ENCODE data around the gene C3orf22.

Gene C3orf22

DNA sequence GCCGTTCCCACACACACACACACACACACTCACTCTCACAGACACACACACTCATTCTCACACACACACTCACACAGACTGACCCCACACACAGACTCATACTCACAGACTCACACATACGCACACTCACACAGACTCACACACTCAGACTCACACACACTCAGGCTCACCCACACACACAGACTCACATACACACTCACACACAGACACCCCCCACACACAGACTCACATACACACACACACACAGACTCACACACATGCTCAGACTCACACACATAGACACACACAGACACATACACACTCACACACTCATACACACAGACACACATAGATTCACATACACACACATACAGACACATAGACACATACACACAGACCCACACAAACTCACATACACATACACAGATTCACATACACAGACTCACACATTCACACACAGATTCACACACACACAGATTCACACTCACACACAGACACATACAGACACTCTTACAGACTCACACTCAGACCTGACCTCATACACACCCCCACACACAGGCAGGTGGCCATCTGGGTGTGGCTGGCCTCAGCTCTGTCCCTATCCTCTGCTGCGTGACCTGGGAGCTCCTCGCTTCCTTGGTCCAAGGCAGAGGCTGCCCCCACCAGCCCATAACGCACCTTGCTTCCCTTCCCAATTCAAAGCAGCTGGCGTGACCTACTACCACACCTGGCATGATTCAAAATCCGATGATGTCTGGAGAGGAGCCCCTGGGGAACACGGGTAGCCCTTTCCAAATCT lies 1.9 kb downstream of the C3orf22 start:
- no peak for DNase-seq

DNA sequence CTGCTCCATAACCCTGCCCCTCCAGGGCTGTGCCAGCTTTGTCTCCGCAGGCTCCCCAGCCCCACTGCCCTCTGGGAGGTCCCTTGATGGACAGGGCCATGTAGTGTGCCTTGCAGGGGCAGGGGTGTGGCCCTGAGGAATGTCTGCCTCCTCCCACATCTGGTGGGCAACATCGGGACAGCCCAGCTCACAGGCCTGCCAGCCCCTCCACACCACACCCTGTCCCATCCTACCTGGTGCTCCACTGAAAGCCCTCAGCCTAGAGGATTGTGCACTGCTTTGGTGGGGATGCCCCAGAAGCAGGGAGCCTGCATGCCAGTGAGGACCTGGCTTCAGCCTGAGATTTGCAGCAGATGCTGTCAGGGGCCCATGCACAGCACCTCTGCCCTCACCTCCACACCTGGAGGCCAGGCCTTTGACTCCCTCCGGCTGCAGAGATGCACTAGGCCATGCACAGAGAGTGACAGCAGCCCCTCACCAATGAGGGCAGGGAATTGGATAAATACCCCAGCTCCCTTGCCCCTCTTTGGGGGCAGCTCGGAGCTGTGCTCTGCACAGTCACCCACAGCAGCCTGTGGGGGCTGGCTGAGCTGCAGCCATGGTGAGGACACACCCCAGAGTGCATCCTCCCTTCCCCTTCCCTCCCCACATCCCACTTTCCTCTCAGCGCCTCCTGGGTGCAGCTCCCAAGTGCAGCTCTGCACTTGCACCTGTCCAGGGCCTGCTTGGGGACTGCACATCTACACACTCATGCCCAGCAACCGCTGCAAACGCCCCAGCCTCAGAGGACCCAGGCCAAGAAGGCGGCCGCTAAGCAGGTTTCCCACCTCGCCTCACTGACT lies 2.7 kb downstream of the C3orf22 start:
- DNase-seq = no peak

DNA sequence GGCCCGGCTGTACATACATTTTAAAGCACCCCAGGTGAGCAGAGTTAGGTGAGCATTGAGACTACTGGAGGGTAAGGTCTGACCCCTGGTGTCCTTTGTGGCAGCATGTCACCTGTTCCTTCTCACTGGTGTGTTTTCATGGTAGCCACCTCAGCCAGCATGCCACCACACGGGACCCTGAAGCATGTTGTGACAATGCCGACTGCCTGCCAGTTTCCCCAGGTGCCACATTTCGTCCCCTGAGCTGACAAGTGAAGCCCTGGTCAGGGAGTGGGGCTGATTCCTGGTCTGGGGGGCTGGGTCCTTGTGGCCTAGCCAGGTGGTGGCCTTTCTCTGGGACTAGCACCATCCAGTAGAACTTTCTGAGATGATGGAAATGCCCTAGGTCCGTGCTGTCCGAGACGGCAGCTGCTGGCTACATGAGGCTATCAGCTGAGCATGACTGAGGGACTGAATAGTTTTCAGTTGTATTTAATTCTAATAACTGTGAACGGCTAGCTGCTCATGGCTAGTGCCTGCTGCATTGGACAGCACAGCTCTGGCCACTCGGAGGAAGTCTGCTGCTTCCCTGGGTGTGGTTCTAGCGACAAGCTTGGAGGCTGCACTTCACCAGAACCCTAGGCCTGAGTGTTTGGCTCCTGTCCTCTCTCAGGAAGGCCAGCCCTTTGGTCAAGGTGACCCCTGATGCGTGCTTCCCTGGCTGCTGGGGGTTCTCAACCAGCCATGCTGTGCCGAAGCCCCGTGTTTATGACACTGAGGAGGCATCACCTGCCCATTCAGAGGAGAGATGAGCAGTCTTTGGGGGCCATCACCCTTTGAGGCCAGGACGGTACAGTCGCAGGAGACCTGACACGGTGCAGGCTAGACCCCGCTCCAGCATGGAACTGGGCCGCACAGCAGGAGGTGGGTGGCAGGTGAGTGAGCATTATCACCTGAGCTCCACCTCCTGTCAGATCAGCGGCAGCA lies 3.9 kb downstream of the C3orf22 start:
- no peak for DNase-seq

DNA sequence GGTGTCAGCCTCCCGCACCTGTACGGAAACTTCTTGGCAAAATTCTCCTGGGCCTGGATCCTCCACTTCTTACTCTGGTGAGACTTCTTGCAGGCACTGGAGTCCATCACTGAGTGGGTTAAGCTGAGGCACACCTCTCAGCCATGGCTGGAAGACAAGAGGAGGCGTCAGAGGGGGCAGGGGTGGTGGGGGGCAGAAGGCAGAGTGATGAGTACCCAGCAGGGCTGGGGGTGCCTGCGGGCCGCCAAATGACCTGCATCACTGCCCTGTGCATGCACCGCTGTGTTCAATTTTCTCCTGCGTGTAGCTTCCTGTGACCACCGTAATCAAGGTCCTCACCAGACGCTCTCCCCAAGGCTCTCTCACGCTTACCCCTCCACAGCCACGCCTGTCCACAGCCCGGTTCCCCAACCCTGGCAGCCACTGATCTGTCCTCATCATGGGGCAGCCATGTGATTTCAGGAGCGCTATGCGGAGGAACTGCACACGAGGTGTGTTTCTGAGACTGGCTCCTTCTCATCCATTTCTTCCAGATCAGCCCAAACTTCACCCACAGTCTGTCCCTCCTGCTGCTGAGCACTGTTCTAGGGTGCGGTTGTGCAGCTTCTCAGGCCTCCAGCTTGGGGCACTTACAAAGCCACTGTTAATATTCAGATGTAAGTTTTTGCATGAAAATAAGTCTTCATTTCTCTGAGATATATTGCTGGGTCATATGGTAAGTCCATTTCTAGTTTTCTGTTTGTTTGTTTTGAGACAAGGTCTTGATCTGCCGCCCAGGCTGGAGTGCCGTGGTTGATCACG lies 5.2 kb downstream of the C3orf22 start:
- no peak for DNase-seq

DNA sequence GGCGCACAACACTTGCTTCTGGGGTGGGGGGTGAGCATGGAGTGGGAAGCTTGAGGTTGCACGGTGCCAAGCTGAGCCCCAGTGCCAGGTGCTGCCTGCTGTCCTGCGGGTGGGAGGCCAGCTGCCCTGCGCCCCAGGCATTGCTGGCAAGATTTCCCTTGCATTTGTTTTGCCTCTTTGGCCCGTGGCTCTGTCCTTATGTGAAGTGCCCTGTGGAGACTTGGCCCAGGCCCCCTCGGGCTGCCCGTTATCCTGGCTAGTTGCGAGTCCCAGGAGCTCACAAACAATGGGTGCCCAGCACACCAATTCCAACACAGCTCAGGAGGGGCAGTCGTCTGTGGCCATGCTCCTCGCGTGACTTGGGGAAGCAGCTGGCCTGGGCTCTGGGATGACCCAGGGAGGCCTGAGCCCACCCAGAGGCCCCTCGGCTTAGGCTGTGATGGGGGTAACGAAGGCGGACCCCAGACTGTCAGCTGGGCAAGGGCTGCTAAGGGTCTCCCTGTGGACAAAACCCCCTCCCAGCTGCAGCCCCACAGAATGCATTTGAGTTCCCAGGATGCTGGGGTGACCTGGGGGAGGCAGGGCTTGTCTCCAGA lies 5.9 kb downstream of the C3orf22 start:
- DNase-seq = no peak

- no peak for DNase-seq
Observed at GRCh38 chr3:126551839-126552687, 6.7 kb downstream of the C3orf22 start.

DNA sequence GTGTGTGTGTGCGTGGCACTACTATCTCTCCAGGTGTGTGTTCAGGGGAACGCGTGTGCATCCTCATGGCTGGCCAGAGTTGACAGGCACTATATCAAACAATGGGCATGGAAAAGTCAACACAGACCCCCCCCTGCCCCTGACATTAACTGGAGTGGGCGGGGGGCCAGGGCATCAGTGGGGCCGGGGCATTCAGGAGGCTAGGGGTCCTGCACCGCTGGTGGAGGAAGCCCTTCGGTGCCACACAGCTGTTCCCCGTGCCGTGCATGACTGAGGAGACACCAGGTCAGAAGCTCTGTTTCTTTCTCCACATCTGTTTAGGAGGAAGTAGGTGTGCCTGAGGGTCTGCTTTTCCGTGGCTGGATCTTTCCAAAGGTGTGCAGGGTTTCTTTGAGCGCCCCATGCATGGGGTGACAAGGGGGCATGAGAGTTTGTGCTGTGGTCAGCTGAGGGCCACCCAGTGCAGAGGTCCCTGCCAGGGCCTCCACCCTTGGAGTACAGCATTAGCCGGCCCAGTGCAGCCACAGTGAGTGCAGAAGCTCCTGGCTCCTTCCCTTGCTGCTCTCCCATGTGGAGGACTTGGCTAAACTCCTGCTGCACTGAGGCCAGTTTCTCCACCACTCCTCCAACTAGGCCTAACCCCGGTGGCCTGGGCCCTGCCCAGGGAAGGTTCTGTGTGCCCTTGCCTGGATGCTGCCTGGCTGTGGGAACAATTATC lies 7.5 kb downstream of the C3orf22 start:
- no peak for DNase-seq

DNA sequence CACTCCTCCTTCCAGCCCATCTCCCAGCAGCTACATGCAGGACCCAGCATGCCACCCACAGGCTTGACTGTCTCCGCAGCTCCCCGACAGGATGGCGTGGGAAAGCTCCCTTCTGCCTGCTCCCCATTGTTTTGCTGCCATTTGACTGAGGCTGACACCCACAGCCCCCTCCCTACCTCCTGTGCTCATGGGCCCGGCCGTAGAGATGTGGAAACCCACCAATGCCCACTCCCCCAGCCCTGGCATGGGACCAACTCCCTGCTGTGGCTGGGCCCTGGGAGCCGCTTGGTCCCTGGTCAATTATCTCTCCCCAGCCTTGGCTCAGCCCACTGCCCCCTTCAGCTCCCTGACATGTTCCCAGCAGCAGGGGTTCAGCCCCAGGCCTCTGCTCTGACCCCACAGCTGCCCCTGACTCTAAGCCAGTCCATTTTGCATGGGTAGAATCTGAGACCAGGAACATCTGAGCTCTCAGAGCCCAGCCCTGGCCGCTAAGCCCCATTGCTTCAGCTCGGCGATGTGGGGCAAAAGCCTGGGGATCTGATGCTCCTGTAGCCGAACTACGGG lies 8.2 kb downstream of the C3orf22 start:
- DNase-seq = no peak

DNA sequence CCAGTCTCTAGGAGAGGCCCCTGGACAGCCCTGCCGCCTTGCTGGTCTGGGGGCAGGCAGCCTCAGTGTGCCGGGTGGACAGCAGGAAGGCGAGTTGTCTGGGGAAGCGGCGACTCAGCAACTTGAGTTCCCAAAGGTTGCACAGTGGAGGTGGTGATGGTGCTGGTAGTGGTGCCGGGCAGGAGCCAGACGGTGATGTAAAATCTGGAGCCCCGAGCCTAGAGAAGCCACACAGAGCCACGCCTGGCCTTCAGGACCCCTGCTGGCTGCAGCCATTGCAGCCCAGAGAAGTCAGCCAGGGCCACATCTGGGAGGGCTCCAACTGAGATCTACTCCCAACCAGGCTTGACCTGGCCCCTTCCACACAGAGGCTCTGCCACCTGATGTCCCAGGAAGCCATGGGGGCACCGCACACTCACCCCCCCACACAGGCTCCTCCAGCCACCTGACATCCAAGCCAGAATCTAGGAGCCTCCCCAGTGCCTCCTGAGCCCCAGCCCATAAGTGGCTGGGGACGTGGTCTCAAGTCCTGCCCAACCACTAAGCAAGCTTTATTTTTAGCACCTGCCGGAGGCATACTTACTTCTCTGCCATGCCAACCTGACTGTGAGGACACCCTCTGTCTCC lies 8.8 kb downstream of the C3orf22 start:
- no peak for DNase-seq

- no peak for DNase-seq
Observed at GRCh38 chr3:126548556-126549466, 9.9 kb downstream of the C3orf22 start.

DNA sequence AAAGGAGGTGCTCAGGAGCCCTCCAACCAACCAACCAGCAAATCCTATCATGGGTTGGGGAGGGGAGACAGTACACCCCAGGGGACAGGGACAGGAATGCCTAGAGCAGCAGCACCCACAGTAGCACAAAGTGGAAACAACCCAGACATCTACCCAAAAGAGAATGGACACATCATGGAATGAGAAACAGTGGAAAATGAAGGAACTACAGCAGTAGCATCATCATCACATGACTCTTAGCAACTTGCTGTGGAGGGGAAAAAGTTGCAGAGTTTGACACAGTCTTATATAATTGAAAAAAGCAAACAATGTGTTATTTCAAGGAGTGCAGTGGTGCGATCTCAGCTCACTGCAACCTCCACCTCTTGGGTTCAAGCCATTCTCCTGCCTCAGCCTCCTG lies 11.0 kb downstream of the C3orf22 start:
- DNase-seq = no peak

- DNase-seq = no peak
Observed at GRCh38 chr3:126546549-126547239, 12.0 kb downstream of the C3orf22 start.

- DNase-seq = no peak
Observed at GRCh38 chr3:126546013-126546412, 12.7 kb downstream of the C3orf22 start.

GRCh38 chr3:126545544-126545943 lies 13.2 kb downstream of the C3orf22 start:
- DNase-seq = no peak

- DNase-seq = no peak
Observed at GRCh38 chr3:126544596-126545281, 14.0 kb downstream of the C3orf22 start.

DNA sequence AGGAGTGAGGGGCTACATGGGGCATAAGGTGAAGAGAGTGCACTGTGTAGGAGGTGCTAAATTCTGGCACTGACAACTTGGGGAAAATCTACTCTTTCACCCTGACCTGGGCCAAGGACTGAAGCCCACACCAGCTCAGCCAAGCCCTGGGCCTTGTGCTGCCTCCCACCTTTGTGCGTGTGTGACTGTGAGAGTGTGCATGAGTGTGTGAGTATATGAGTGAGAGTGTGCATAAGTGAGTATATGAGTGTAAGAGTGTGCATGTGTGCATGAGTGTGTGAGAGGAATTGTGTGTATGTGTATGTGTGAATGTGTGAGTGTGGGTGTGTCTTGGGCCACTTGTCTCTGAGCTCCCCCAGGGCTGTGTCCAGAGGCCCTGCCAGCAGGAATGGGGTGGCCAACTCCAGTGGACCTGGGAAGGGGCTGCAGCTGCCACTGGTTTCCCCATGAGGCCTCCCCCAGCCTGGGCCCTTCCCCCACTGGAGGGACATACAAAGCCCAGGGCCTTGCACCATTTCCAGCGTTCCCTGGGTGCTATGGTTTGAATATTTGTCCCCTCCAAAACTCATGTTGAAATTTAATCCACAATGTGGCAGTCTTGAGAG lies 15.2 kb downstream of the C3orf22 start:
- DNase-seq = no peak
